ENCODE data around the gene SH2D3C. TPM values are rescaled to one million over a fixed set of nuclear protein-coding genes. Genes with fewer than 3 reads are reported as not detected.
A peak's percentile ranks its signal among the peaks of the same experiment; 100 is the strongest.

Gene SH2D3C
- polyA plus RNA-seq, 2 of the 4 experiments (the other 2 are of a cell fraction), result 0.06 TPM

DNA sequence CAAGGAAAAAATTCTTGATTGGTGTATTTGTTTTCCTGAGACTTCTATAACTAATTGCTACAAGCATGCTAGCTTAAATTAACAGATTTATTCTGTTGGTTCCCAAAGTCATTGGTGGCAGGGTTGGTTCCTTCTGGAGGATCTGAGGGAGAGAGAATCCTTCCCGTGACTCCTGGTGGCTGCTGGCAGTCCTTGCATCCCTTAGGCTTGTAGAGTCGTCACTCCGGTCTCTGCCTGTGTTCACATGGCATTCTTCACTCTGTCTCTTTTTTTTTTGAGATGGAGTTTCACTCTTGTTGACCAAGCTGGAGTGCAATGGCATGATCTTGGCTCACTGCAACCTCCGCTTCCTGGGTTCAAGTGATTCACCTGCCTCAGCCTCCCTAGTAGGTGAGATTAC, 12.6 kb upstream of the SH2D3C start:
- no peak for ATAC-seq
- ChIA-PET CTCF (interaction anchor here (2.8 to 7.4 kb wide), 2 partner anchors 79 to 131 kb away, joined by 17 to 67 read pairs; no protein-coding TSS in a partner anchor), POLR2A (no interaction called here)
- TF ChIP-seq HDAC2 (IDR thresholded peaks at IDR 0.05) (no peak), TFCP2L1 (CRISPR knock-in tag; IDR thresholded peaks at IDR 0.05) (no peak), RFX5 (IDR thresholded peaks at IDR 0.05) (no peak), ZNF302 (CRISPR knock-in tag; IDR thresholded peaks at IDR 0.05) (no peak), HOXB13 (CRISPR knock-in tag; IDR thresholded peaks at IDR 0.05; ENCODE audit: low read depth) (no peak), POLR2AphosphoS2 (conservative IDR thresholded peaks at IDR 0.05; ENCODE audit: low read length) (no peak), NFE2L2 (conservative IDR thresholded peaks at IDR 0.05; ENCODE audit: low read length) (no peak), CBX2 (IDR thresholded peaks at IDR 0.05; ENCODE audit: borderline replicate concordance, low read depth) (no peak)
- TF ChIP-seq, protein P1, sequence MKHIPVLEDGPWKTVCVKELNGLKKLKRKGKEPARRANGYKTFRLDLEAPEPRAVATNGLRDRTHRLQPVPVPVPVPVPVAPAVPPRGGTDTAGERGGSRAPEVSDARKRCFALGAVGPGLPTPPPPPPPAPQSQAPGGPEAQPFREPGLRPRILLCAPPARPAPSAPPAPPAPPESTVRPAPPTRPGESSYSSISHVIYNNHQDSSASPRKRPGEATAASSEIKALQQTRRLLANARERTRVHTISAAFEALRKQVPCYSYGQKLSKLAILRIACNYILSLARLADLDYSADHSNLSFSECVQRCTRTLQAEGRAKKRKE (CRISPR knock-in tag; IDR thresholded peaks at IDR 0.05; ENCODE audit: low read depth), result no peak
- DNase-seq (ENCODE audit: low read depth in 1 of 2, low spot score in 1 of 2), result peak in 1 of 2 experiments; percentile 31
- H3K9me3 ChIP-seq, result no peaks in the 10 kb centered on the region
- no peak overlapping the region for H3K27ac ChIP-seq
- WGBS (ENCODE audit: missing lambda C conversion rate), result 90% methylated on average over 4 of the region's 4 CpGs
- H3K4me1 ChIP-seq, result peaks cover 18% of the 10 kb centered on the region; the same call in 2 of the 3 replicates
- no peak overlapping the region for H3K4me2 ChIP-seq
- no peak overlapping the region for H3K4me3 ChIP-seq
- FAIRE-seq, result no peak

DNA sequence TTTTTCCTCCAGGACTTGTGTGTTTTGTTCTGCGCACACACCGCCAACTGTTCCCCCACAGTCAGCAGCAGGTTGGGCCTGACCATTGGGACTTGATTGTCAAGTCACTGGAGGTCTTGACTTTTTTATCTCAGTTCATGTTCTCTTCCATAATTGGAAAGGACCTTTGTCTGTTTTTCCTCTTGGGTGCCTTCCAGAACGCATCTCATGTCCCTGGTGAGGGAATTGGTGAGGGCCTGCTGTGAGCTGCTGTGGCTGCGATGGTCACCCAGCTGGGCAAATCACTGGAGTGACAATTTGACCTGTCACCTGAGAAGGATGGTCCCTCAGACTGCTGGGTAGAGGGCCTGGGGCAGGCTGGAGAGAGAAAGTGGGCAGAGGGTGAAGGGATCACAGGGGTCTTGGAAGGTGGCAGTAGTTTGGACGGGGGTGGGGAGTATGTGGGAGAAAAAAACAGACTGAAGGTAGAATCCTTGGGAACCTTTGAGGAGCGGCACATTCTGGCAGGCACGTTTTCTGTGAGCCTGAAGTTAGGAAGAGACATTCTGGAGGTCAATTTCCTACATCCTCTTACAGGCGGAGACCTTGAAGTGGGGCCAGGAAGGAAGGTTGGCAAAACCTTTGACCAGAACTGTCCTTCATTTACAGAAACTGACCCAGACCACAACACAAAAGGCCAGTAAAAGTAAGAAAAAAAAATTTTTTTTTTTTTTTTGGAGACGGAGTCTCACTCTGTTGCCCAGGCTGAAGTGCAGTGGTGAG, 11.8 kb upstream of the SH2D3C start:
- ChIA-PET CTCF (interaction anchor here (0.5 to 8.1 kb wide), 5 partner anchors 12 to 132 kb away, joined by 3 to 83 read pairs (median 24); partner anchors contain the start of gene TOR2A), POLR2A (no interaction called here)
- H3K4me3 ChIP-seq, result no peak overlapping the region
- H3K27ac ChIP-seq, result no peak overlapping the region
- no peak for FAIRE-seq
- no peak for ATAC-seq
- H3K4me2 ChIP-seq, result no peak overlapping the region
- no peaks in the 10 kb centered on the region for H3K9me3 ChIP-seq
- peaks cover 16% of the 10 kb centered on the region; the same call in 2 of the 3 replicates for H3K4me1 ChIP-seq
- no peak for DNase-seq (ENCODE audit: low read depth in 1 of 2, low spot score in 1 of 2)
- TF ChIP-seq POLR2AphosphoS2 (conservative IDR thresholded peaks at IDR 0.05; ENCODE audit: low read length), result no peak
- no peak for TF ChIP-seq ELK1 (IDR thresholded peaks at IDR 0.05; ENCODE audit: low read depth, low read length)
- TF ChIP-seq EHF (CRISPR knock-in tag; IDR thresholded peaks at IDR 0.05), result no peak
- TF ChIP-seq ZSCAN20 (CRISPR knock-in tag; IDR thresholded peaks at IDR 0.05), result no peak
- TF ChIP-seq HDAC2 (IDR thresholded peaks at IDR 0.05), result no peak
- TF ChIP-seq, protein P2, sequence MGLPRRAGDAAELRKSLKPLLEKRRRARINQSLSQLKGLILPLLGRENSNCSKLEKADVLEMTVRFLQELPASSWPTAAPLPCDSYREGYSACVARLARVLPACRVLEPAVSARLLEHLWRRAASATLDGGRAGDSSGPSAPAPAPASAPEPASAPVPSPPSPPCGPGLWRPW (IDR thresholded peaks at IDR 0.05), result no peak
- WGBS (ENCODE audit: missing lambda C conversion rate), result 92% methylated on average over 9 of the region's 9 CpGs

DNA sequence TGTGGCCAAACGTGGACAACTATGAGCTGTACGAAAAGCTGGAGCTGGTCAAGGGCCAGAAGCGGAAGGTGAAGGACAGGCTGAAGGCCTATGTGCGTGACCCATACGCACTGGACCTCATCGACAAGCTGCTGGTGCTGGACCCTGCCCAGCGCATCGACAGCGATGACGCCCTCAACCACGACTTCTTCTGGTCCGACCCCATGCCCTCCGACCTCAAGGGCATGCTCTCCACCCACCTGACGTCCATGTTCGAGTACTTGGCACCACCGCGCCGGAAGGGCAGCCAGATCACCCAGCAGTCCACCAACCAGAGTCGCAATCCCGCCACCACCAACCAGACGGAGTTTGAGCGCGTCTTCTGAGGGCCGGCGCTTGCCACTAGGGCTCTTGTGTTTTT, 10.7 kb upstream of the SH2D3C start:
- Histone ChIP-seq H3K27ac (no peak overlapping the region), H3K4me3 (no peak overlapping the region), H3K4me2 (no peak overlapping the region), H3K9me3 (no peaks in the 10 kb centered on the region), H3K4me1 (peaks cover 19% of the 10 kb centered on the region; the same call in 2 of the 3 replicates)
- TF ChIP-seq RCOR1 (IDR thresholded peaks at IDR 0.05; ENCODE audit: low read depth, low read length) (no peak), ZC3H11A (IDR thresholded peaks at IDR 0.05) (no peak), FOSL2 (IDR thresholded peaks at IDR 0.05) (no peak), FOSL2 (CRISPR knock-in tag; IDR thresholded peaks at IDR 0.05) (no peak), CBX8 (IDR thresholded peaks at IDR 0.05) (no peak), KDM1A (IDR thresholded peaks at IDR 0.05; ENCODE audit: low read depth) (no peak), SMC3 (IDR thresholded peaks at IDR 0.05) (no peak), HDAC2 (IDR thresholded peaks at IDR 0.05) (no peak)
- TF ChIP-seq, protein P3, sequence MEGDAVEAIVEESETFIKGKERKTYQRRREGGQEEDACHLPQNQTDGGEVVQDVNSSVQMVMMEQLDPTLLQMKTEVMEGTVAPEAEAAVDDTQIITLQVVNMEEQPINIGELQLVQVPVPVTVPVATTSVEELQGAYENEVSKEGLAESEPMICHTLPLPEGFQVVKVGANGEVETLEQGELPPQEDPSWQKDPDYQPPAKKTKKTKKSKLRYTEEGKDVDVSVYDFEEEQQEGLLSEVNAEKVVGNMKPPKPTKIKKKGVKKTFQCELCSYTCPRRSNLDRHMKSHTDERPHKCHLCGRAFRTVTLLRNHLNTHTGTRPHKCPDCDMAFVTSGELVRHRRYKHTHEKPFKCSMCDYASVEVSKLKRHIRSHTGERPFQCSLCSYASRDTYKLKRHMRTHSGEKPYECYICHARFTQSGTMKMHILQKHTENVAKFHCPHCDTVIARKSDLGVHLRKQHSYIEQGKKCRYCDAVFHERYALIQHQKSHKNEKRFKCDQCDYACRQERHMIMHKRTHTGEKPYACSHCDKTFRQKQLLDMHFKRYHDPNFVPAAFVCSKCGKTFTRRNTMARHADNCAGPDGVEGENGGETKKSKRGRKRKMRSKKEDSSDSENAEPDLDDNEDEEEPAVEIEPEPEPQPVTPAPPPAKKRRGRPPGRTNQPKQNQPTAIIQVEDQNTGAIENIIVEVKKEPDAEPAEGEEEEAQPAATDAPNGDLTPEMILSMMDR (IDR thresholded peaks at IDR 0.05), result no peak
- ATAC-seq (no peak), DNase-seq (ENCODE audit: low read depth in 1 of 2, low spot score in 1 of 2) (no peak), FAIRE-seq (no peak)
- WGBS (ENCODE audit: missing lambda C conversion rate), result 92% methylated on average over 25 of the region's 25 CpGs
- POLR2A ChIA-PET, result no interaction called here
- CTCF ChIA-PET, result interaction anchor here (1.5 to 12.1 kb wide), 7 partner anchors 14 to 246 kb away, joined by 3 to 157 read pairs (median 63); partner anchors contain the start of genes FPGS and TOR2A

Measured in A549 (cell line).